ENCODE measurements around the gene PRR19. TPM values are rescaled to one million over a fixed set of nuclear protein-coding genes. Genes with fewer than 3 reads are reported as not detected.

Gene PRR19
- total RNA-seq, 1 donor from 2014 or later, result 0.52 TPM

- Histone ChIP-seq H3K27me3 (no peaks in the 10 kb centered on the region), H3K27ac (peak overlapping the region; percentile 43), H3K9me3 (no peaks in the 10 kb centered on the region), H3K4me3 (no peak overlapping the region), H3K4me1 (peaks cover 67% of the 10 kb centered on the region), H3K36me3 (peaks cover 24% of the 10 kb centered on the region)
- no peak for DNase-seq
- no peak for ATAC-seq
- intact Hi-C loops (cut with DNase I), result no loop called here
- TF ChIP-seq CTCF (IDR thresholded peaks at IDR 0.05), result no peak
These were observed 24.0 kb upstream of the PRR19 start for GRCh38 chr19:42277821-42278451.

DNA sequence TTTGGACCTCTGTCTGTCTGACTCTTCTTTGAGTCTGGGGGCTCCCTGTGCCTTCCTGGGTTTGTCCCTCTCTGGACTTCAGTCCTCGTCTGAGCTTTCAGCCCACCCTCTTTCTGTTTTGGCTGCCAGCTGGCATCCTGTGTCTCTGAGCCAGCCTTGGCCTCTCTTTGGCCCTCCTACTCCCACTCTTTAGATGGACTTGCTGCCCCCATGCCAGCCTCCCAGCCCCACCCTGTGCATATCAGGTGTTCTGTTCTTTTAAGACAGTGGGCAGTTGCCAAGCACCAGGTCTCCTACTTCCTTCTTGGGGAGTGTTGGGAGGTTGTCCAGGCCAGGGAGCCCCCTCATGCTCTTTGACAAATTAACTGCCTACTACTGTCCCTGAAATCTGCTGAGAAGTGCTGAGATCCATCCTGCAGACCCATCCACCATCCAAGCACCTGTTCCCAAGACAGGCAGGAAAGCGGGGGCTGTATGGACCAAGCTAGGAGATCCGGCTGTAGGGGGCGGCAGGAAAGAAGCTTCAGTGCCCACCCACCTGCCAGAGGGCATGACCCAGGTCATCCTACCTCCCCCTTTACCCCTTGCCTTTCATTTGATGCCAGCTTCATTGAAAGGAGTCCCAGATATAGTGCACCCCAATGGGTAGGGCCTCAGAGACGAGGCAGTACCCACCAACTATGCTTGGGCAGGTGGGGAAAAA lies 23.3 kb upstream of the PRR19 start:
- peak overlapping the region; percentile 43 for H3K27ac ChIP-seq
- H3K27me3 ChIP-seq, result no peaks in the 10 kb centered on the region
- peaks cover 17% of the 10 kb centered on the region for H3K36me3 ChIP-seq
- ATAC-seq, result no peak
- TF ChIP-seq CTCF (IDR thresholded peaks at IDR 0.05), result no peak
- H3K4me3 ChIP-seq, result no peak overlapping the region
- no peak for DNase-seq
- H3K4me1 ChIP-seq, result peaks cover 71% of the 10 kb centered on the region
- intact Hi-C loops (cut with DNase I), result no loop called here
- no peaks in the 10 kb centered on the region for H3K9me3 ChIP-seq

GRCh38 chr19:42279155-42279901 lies 22.6 kb upstream of the PRR19 start:
- intact Hi-C loops (cut with DNase I), result no loop called here

GRCh38 chr19:42279902-42280814 lies 21.8 kb upstream of the PRR19 start:
- peak; percentile 93 for DNase-seq
- Histone ChIP-seq H3K4me1 (peaks cover 68% of the 10 kb centered on the region), H3K36me3 (peaks cover 2% of the 10 kb centered on the region), H3K27me3 (no peaks in the 10 kb centered on the region), H3K27ac (peak overlapping the region; percentile 80), H3K9me3 (no peaks in the 10 kb centered on the region), H3K4me3 (peak overlapping the region; percentile 83)
- intact Hi-C loops (cut with DNase I), result no loop called here
- peak; percentile 60 for ATAC-seq
- peak; percentile 92 for TF ChIP-seq CTCF (IDR thresholded peaks at IDR 0.05)

More at GRCh38 chr19:42279155-42279901, 22.6 kb upstream of the PRR19 start:
- TF ChIP-seq CTCF (IDR thresholded peaks at IDR 0.05), result no peak
- H3K27ac ChIP-seq, result peak overlapping the region; percentile 80
- peaks cover 71% of the 10 kb centered on the region for H3K4me1 ChIP-seq
- H3K36me3 ChIP-seq, result peaks cover 10% of the 10 kb centered on the region
- ATAC-seq (no peak), DNase-seq (no peak)
- H3K27me3 ChIP-seq, result no peaks in the 10 kb centered on the region
- no peaks in the 10 kb centered on the region for H3K9me3 ChIP-seq
- peak overlapping the region; percentile 83 for H3K4me3 ChIP-seq

GRCh38 chr19:42280815-42281145 lies 21.2 kb upstream of the PRR19 start:
- no peaks in the 10 kb centered on the region for H3K9me3 ChIP-seq
- peaks cover 72% of the 10 kb centered on the region for H3K4me1 ChIP-seq

More at GRCh38 chr19:42280815-42281145, 21.2 kb upstream of the PRR19 start:
- no peaks in the 10 kb centered on the region for H3K27me3 ChIP-seq
- intact Hi-C loops (cut with DNase I), result no loop called here
- ATAC-seq (no peak), DNase-seq (no peak)
- peak overlapping the region; percentile 80 for H3K27ac ChIP-seq
- H3K36me3 ChIP-seq, result no peaks in the 10 kb centered on the region
- no peak for TF ChIP-seq CTCF (IDR thresholded peaks at IDR 0.05)
- H3K4me3 ChIP-seq, result peak overlapping the region; percentile 83

Measured in upper lobe of right lung (tissue), 1 donor.